Measurements from ENCODE around the gene PKP4. TPM values are rescaled to one million over a fixed set of nuclear protein-coding genes. Genes with fewer than 3 reads are reported as not detected.

The PKP4 gene
- total RNA-seq, 1 donor: 47.4 TPM

DNA sequence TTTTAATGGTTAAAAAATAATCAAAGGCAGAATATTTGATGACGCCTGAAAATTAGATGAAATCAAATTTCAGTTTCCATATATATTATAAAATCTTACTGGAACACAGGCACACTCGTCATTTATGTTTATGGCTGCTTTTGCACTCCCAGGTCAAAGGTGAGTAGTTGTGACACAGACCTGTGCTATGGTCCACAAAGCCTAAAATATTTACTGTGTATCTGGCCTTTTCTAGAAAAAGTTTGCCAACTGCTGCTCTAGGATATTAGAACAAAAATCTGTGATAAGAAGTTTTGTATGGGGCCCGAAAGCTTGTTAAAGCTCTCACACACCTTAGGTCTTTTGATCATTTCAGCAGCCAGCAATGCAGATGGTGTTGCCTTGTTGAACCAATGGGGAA lies 104.3 kb downstream of the PKP4 start:
- Histone ChIP-seq H3K36me3 (ENCODE audit: insufficient read depth, low read length) (no peaks in the 10 kb centered on the region), H2AFZ (ENCODE audit: low read length) (no peak overlapping the region), H4K20me1 (ENCODE audit: insufficient read depth, low read length) (no peaks in the 10 kb centered on the region), H3K4me2 (ENCODE audit: insufficient read depth, low read length) (no peak overlapping the region), H3K9me3 (ENCODE audit: low read depth, low read length) (no peaks in the 10 kb centered on the region), H3K27ac (ENCODE audit: low read depth, low read length) (no peak overlapping the region), H3K4me3 (ENCODE audit: insufficient read depth, low read length) (no peak overlapping the region), H3K4me1 (ENCODE audit: insufficient read depth, low read length) (no peaks in the 10 kb centered on the region), H3K27me3 (ENCODE audit: insufficient read depth, low read length) (no peaks in the 10 kb centered on the region), H3K79me2 (ENCODE audit: insufficient read depth, low read length) (peaks cover 10% of the 10 kb centered on the region)
- TF ChIP-seq, protein P1, sequence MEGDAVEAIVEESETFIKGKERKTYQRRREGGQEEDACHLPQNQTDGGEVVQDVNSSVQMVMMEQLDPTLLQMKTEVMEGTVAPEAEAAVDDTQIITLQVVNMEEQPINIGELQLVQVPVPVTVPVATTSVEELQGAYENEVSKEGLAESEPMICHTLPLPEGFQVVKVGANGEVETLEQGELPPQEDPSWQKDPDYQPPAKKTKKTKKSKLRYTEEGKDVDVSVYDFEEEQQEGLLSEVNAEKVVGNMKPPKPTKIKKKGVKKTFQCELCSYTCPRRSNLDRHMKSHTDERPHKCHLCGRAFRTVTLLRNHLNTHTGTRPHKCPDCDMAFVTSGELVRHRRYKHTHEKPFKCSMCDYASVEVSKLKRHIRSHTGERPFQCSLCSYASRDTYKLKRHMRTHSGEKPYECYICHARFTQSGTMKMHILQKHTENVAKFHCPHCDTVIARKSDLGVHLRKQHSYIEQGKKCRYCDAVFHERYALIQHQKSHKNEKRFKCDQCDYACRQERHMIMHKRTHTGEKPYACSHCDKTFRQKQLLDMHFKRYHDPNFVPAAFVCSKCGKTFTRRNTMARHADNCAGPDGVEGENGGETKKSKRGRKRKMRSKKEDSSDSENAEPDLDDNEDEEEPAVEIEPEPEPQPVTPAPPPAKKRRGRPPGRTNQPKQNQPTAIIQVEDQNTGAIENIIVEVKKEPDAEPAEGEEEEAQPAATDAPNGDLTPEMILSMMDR (IDR thresholded peaks at IDR 0.05; ENCODE audit: extremely low read depth, low read depth, low read length): no peak
- DNase-seq (ENCODE audit: insufficient read length, low spot score, missing footprints): no peak

DNA sequence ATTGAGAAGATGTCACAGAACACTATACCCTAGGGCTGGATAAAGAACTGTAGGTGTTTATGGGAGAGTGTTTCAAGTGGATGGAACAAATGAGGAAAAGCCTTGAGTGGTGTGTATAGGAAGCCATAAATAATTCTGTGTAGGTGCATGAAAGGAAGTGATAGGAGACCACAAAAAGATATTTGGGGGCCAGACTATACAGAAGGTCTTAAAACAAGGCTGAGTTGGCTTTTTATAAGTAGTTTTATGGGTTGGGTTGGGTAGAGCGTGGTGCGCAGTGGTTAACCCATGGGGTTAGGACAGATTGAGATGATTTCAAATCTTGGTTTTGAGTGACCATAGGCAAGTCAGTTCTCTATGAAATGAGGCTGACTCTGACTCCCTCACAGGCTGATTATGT lies 110.5 kb downstream of the PKP4 start:
- H2AFZ ChIP-seq (ENCODE audit: low read length): no peak overlapping the region
- H3K4me2 ChIP-seq (ENCODE audit: insufficient read depth, low read length): no peak overlapping the region
- TF ChIP-seq, protein P1 (IDR thresholded peaks at IDR 0.05; ENCODE audit: extremely low read depth, low read depth, low read length): no peak
- no peaks in the 10 kb centered on the region for H3K79me2 ChIP-seq (ENCODE audit: insufficient read depth, low read length)
- no peaks in the 10 kb centered on the region for H3K9me3 ChIP-seq (ENCODE audit: low read depth, low read length)
- no peaks in the 10 kb centered on the region for H3K27me3 ChIP-seq (ENCODE audit: insufficient read depth, low read length)
- H3K27ac ChIP-seq (ENCODE audit: low read depth, low read length): no peak overlapping the region
- no peaks in the 10 kb centered on the region for H3K36me3 ChIP-seq (ENCODE audit: insufficient read depth, low read length)
- no peaks in the 10 kb centered on the region for H4K20me1 ChIP-seq (ENCODE audit: insufficient read depth, low read length)
- H3K4me3 ChIP-seq (ENCODE audit: insufficient read depth, low read length): no peak overlapping the region
- no peaks in the 10 kb centered on the region for H3K4me1 ChIP-seq (ENCODE audit: insufficient read depth, low read length)
- no peak for DNase-seq (ENCODE audit: insufficient read length, low spot score, missing footprints)

DNA sequence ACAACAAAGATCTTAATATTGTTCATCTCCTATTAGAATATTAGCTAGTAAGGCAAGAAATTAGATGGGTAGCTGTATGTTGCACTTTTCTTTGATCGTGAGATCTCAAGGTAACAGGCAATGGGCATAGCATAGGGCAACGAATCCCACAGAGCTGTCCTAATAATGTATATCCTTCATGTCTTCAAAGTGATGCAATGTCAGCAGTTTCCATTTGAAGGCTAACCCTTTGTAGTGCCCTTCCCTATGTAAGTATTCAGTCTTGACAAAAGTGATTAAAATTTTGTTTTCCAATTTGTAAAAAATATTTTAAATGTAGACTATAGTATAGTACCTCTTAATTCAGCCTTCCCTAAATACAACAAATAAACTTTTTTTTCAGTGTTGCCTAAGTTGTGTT lies 112.5 kb downstream of the PKP4 start:
- H3K27ac ChIP-seq (ENCODE audit: low read depth, low read length): no peak overlapping the region
- no peak overlapping the region for H3K4me2 ChIP-seq (ENCODE audit: insufficient read depth, low read length)
- H3K4me1 ChIP-seq (ENCODE audit: insufficient read depth, low read length): no peaks in the 10 kb centered on the region
- no peaks in the 10 kb centered on the region for H4K20me1 ChIP-seq (ENCODE audit: insufficient read depth, low read length)
- H3K27me3 ChIP-seq (ENCODE audit: insufficient read depth, low read length): no peaks in the 10 kb centered on the region
- TF ChIP-seq, protein P1 (IDR thresholded peaks at IDR 0.05; ENCODE audit: extremely low read depth, low read depth, low read length): no peak
- H3K4me3 ChIP-seq (ENCODE audit: insufficient read depth, low read length): no peak overlapping the region
- DNase-seq (ENCODE audit: insufficient read length, low spot score, missing footprints): no peak
- H3K79me2 ChIP-seq (ENCODE audit: insufficient read depth, low read length): no peaks in the 10 kb centered on the region
- H2AFZ ChIP-seq (ENCODE audit: low read length): no peak overlapping the region
- H3K9me3 ChIP-seq (ENCODE audit: low read depth, low read length): no peaks in the 10 kb centered on the region
- H3K36me3 ChIP-seq (ENCODE audit: insufficient read depth, low read length): no peaks in the 10 kb centered on the region

DNA sequence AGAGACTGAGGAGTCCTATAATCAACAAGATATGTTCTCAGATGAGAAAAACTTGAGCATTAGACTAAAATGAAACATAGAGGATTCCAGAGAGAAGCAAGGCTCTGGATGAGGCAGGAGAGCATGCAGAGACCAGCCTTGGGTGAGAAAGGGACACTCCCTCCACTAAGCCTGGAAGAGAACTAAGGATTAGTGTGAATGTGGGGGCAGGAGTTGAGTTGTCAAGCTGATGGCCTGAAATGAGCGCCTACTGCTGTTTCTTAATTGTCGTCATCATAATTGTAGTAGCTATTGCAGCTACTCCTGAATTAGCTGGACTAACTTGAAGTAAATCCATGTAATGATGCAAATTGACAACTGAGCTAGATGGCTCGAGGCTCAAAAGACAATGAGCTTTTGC lies 114.1 kb downstream of the PKP4 start:
- Histone ChIP-seq H4K20me1 (ENCODE audit: insufficient read depth, low read length) (no peaks in the 10 kb centered on the region), H3K4me1 (ENCODE audit: insufficient read depth, low read length) (no peaks in the 10 kb centered on the region), H2AFZ (ENCODE audit: low read length) (no peak overlapping the region), H3K36me3 (ENCODE audit: insufficient read depth, low read length) (no peaks in the 10 kb centered on the region), H3K79me2 (ENCODE audit: insufficient read depth, low read length) (peaks cover 3% of the 10 kb centered on the region), H3K9me3 (ENCODE audit: low read depth, low read length) (no peaks in the 10 kb centered on the region), H3K27ac (ENCODE audit: low read depth, low read length) (no peak overlapping the region), H3K4me3 (ENCODE audit: insufficient read depth, low read length) (no peak overlapping the region), H3K27me3 (ENCODE audit: insufficient read depth, low read length) (no peaks in the 10 kb centered on the region), H3K4me2 (ENCODE audit: insufficient read depth, low read length) (no peak overlapping the region)
- DNase-seq (ENCODE audit: insufficient read length, low spot score, missing footprints): no peak
- TF ChIP-seq, protein P1 (IDR thresholded peaks at IDR 0.05; ENCODE audit: extremely low read depth, low read depth, low read length): no peak

Measured in osteoblast (primary cell).